GM19035 (cell line): ENCODE results near the gene PPM1N.

Source experiments
- ATAC-seq: cut with Tn5 transposase; IDR thresholded peaks from one replicate; pipeline ENCODE4 v1.9.1; 2021; ENCODE audit not compliant: unreplicated experiment

The PPM1N gene, protein sequence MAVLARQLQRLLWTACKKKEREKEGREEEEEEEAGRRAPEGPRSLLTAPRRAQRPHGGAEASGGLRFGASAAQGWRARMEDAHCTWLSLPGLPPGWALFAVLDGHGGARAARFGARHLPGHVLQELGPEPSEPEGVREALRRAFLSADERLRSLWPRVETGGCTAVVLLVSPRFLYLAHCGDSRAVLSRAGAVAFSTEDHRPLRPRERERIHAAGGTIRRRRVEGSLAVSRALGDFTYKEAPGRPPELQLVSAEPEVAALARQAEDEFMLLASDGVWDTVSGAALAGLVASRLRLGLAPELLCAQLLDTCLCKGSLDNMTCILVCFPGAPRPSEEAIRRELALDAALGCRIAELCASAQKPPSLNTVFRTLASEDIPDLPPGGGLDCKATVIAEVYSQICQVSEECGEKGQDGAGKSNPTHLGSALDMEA

DNA sequence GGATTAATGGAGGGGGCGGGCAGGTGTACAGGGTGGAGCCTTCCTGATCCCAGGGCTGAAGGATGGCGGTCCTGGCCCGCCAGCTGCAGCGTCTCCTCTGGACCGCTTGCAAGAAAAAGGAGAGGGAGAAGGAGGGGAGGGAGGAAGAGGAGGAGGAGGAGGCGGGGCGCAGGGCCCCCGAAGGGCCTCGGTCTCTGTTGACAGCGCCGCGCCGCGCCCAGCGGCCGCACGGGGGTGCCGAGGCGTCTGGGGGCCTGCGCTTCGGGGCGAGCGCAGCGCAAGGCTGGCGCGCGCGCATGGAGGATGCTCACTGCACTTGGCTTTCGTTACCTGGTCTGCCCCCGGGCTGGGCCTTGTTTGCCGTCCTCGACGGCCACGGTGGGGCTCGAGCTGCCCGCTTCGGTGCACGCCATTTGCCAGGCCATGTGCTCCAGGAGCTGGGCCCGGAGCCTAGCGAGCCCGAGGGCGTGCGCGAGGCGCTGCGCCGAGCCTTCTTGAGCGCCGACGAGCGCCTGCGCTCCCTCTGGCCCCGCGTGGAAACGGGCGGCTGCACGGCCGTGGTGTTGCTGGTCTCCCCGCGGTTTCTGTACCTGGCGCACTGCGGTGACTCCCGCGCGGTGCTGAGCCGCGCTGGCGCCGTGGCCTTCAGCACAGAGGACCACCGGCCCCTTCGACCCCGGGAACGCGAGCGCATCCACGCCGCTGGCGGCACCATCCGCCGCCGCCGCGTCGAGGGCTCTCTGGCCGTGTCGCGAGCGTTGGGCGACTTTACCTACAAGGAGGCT lies at the start of gene PPM1N:
Gene PPM1N, plus strand, starts transcription at position 33 of the 785 bp plus-strand sequence. Its CDS starts 30 bp downstream, at position 63.
- ATAC-seq, result no peak

DNA sequence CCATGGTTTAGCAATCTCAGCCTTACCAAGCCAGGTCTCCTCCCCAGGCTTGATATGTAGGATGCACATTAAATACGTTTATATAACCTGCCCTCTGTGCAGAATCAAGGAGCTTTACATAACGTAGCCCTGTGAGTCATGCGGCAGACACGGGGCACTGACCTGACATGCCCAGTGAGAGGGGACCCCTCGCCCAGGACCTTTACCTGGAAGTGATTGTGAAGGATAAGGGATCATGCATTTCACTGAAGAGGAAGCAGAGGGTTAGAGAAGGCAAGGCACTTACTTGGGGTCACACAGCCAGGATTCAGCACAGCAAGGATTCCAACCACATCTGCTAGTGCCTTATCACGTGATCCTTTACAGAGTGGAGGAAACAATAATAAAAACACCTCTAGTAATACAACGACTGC lies 49.4 kb upstream of the PPM1N start:
- ATAC-seq, result no peak

DNA sequence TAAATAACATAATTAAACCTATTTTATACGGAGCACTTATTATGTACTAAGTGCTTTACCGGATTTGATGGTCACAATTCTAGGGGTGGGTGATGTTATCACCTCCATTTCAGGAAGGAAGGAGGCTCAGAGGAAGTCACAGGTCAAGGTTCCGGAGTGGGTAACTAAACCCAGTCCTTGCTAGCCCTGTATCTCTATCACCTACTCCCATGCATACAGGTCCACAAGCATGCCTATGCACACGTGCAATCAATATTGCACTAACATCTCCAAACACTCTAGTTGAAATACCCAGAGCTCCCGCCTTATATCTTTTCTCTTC lies 48.3 kb upstream of the PPM1N start:
- ATAC-seq, result no peak

DNA sequence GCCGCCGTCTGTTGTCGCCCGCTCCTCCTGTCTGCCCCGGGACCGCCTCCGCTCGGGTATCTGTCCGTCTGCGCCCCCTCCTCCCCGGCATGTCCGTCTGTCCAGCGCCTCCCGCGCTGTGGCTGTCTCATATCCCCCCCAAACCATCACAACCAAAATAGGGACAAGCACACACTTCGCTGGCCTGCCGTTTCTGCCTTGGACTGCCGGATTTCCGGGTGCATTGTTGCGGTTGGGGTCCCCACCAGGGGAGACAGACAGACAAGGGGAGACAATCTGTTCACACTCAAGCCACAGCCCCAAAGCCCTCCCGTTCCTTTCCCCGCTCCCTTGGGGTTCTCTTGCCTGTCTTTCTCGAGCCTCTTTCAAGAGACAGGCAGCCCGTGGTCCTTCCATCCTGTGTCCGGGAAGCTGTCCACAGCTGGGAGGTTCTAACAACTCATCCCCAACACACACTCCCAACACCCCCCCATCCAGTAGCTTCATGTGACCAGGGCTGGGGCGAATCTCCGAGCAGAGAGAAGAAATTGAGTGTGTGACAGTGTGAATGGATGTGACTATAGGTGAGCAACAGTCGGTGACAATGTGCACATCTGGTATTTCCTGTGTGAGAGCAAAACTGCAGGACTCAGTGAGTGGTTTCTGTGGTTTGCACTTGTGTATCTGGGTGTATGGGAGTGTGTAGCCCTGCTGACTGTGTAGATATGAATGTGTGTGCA lies 47.0 kb upstream of the PPM1N start:
- peak; percentile 17 for ATAC-seq

DNA sequence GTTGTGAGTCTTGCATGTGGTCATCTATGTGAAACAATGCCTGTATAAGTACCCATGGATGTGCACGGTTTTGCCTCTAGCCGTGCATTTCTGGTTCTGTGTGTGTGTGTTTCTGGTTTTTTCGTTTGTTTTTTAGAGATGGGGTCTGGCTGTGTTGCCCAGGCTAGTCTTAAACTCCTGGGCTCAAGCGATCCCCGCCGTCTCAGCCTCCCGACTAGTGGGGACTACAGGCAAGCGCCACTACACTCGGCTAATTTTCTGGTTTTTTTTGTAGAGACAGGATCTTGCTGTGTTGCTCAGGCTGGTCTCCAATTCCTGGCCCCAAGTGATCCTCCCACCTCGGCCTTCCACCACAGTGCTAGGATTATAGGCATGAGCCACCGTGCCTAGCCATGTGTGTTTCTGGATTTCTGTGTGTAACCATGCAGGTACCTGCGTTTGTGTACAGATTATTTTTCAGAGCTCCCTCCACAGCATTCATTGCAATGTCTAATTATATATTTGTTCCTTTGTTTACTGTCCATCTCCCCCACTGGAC lies 46.3 kb upstream of the PPM1N start:
- no peak for ATAC-seq

DNA sequence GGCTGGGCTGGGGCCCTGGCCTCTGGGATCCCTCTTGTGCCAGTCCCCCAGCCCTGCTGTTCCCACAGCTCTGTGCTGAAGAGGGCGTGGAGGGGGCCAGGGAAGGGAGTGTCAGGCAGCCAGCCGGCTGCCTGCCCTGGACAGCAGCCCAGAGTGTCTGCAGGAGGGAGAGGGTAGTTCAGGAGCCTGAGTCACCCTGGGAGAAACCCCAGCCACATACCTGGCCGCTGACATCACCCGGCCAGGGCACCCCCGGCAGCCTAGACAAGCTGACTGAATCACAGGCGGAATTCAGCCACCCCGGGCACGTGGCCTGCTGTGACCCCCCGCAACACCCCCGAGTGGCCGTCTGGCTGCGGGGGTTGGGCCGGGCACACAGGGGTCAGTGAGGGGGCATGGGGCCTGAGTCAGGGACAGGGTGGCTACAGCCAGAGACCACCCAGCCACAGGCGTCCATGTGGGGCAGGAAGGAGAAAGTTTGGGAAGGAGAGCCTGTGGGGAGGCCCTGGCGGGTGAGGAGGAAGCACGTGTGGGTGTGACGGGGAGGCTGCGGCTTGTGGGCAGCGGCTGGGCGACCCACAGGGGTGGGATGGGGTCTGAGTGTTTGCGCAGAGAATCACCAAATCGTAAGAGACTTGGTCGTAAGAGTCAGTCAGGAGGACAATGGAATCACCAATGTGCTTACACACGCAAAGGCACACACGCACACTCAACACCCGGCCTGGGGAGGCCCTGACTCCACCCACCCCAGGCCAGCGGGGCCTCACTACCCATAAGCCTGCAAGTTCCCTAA lies 42.3 kb upstream of the PPM1N start:
- no peak for ATAC-seq

DNA sequence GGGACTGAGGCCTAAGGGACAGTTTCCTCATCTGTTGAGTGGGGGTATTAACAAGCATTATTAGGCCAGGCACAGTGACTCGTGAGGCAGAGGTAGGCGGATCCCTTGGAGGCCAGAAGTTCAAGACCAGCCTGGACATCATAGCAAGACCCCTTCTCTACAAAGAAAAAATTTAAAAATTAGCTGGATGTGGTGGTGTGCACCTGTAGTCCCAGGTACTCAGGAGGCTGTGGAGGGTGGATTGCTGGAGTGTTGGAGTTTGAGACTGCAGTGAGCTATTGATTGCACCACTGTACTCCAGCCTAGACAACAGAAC lies 41.8 kb upstream of the PPM1N start:
- no peak for ATAC-seq

DNA sequence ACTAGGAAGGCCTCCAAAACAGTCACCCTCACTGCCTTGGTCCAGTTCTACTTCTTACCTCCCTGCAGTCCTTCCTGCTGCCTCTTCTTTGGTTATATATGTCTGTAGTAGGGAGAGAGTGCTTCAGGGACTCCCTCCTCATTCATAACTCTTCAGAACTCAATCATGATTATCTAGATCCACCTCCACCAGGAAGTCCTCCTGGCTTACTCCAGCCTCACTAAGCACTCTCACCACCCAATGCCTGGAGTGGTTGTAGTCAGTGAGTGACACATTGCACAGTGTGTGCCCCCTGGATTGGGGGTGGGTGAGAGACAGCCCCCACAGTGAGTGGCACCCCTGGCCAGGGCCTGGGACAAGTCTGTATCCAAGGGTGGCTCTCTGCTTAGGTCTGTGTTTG lies 40.5 kb upstream of the PPM1N start:
- ATAC-seq, result no peak

DNA sequence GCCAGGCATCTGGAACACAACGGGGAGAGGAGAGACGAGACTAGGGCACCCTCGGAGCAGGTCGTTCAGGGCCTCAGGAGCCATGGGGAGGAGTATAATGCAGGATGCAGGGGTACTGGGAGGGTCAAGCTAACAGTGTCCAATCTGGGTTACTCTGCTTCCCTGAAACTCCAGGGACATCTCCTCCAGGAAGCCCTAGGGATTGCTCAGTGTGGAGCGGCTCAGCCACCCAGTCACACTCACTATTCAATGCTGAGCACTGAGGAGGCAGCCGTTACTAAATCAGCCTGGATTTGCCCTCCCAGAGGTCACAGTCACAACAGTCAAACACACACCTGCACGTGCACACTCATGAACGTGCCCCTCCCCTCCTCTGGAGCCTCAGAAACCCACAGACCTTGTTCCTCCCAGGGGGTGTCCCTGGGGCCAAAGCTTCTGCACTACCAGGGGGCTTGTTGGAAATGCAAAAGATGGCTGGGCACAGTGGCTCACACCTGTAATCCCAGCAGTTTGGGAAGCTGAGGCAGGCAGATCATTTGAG lies 37.4 kb upstream of the PPM1N start:
- ATAC-seq, result no peak

DNA sequence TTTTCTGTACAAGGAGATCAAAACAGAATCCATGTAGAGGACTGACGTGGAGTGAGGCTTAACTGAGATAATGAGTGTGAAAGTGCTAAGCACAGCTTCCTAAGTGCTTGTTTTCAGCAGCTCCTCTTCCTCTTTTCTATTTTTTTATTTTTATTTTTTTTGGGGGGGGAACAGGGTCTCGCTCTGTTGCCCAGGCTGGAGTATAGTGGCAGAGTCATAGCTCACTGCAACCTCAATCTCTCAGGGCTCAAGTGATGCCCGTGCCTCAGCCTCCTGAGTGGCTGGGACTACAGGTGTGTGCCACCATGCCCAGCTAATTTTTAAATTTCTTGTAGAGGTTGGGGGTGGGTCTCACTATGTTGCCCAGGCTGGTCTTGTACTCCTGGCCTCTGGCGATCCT lies 36.1 kb upstream of the PPM1N start:
- no peak for ATAC-seq

DNA sequence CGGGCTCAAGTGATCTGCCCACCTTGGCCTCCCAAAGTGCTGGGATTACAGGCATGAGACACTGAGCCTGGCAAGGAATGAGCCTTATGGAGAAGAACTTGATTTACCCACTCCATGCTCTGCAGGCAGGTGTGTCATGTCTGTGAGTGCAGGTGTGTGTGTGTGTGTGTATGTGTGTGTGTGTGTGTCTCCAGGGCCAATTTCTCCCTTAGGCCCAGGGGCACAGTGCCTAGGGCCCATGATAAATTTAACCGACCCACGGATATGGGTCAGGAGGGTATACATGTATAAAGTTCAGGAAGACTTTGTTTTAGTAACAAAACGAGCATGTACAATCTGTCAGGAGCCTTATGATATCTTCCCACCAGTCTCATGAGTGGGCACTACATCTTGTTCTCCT lies 35.0 kb upstream of the PPM1N start:
- ATAC-seq, result no peak

DNA sequence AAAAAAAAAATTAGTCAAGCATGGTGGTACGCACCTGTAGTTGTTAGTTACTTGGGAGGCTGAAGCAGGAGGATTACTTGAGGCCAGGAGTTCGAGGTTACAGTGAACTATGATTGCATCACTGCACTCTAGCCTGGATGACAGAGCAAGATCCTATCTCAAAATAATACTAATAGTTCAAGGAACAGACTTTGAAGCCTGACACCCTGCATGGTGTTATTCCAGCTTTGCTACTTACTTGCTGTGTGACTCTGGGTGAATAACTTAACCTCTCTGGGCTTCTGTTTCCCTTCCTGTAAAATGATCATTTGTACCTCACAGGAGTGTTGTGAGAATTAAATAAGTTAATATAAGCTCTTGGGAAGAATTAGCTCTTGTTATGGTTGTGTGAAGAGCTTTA lies 34.0 kb upstream of the PPM1N start:
- no peak for ATAC-seq

DNA sequence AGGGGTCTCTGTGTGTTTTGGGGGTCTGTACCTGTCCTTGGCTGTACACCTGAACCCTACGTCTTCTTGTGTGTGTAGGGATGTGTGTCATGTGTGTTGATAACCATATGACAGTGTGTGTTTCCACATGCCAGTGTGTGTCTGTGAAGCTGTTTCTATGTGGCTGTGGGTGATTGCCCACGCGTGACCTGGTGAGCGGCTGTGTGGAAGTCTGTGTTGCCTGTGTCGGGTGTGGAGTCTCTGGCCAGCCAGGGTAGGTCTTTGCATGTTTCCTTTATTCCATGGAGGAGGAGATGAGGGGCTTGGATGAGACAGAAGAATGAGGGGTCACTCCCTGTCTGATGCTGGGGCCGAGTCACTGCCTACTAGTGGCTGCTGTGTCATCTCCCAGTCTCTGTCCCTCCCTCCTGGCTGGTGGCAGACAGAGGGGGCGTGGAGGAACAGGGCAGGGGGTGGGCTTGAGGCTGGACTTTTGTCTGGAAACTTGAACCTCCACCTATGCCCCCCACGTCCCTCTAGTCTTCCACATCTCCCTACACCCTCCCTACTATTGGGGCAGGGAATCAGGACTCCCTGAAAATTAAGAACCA lies 33.3 kb upstream of the PPM1N start:
- ATAC-seq, result no peak

DNA sequence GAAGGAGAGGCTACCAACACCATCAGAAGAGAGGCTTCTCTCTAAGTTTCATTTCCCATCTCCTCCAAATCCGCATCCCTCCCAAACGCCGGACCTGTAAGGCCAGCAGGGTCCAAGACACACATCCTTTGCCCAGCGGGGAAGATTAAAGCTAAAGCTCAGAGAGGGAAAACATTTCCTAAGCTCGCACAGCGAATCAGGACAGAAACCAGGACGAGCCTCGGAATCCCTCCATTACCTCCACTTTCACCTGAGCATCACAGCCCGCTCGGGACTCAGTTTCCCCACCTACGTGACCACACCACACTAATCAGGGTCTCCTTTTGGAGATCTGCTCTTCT lies 31.2 kb upstream of the PPM1N start:
- ATAC-seq, result no peak

DNA sequence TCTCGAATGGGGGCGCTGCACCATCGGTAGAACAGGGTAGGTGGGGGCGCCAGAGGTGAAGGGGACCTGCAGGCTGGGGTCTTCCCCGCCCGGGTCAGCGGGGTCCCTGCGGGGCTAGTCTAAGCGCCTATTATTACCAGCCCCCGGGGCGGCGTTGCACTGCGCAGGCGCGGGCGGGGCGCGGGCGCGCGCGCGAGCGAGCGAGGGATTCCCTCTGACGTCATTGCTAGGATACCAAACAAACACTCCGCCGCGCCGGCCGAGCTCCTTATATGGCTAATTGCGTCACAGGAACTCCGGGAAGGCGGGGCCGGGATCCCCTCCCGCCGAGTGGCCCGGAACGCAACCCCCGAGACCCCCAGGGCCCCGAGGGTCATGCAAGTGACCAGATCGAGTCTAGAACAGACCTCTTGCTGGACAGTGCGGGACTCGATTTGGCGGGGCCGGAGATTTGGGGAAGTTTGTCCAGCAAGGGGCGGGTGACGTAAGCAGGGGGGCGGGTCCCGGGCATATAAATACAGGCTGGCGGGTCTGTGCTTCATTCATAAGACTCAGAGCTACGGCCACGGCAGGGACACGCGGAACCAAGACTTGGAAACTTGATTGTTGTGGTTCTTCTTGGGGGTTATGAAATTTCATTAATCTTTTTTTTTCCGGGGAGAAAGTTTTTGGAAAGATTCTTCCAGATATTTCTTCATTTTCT lies 30.6 kb upstream of the PPM1N start, which contains the start of gene FOSB:
Gene FOSB, plus strand, starts transcription at position 541 of the 703 bp plus-strand sequence. CDS start 591 bp downstream, outside the sequence.
- peak; percentile 52 for ATAC-seq

DNA sequence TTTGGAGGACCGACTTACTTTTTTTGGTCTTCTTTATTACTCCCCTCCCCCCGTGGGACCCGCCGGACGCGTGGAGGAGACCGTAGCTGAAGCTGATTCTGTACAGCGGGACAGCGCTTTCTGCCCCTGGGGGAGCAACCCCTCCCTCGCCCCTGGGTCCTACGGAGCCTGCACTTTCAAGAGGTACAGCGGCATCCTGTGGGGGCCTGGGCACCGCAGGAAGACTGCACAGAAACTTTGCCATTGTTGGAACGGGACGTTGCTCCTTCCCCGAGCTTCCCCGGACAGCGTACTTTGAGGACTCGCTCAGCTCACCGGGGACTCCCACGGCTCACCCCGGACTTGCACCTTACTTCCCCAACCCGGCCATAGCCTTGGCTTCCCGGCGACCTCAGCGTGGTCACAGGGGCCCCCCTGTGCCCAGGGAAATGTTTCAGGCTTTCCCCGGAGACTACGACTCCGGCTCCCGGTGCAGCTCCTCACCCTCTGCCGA lies 30.0 kb upstream of the PPM1N start:
- peak; percentile 4 for ATAC-seq

DNA sequence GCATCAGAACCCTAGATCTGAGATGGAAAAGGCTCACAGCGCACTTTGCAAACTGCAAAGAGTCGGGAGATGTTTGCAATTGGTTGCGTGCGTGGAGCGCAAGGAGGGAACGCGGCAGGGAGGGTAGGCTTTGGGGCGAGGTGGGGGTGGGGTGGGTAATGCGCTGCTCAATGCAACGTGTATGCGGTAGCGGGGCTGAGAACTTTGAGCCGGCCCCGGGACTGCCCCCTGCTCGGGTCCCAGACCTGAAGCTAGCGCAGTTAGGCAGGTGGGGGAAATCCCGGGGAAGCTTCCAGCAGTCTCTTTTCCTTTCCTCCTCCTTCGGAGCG lies 29.5 kb upstream of the PPM1N start:
- ATAC-seq, result peak; percentile 37

DNA sequence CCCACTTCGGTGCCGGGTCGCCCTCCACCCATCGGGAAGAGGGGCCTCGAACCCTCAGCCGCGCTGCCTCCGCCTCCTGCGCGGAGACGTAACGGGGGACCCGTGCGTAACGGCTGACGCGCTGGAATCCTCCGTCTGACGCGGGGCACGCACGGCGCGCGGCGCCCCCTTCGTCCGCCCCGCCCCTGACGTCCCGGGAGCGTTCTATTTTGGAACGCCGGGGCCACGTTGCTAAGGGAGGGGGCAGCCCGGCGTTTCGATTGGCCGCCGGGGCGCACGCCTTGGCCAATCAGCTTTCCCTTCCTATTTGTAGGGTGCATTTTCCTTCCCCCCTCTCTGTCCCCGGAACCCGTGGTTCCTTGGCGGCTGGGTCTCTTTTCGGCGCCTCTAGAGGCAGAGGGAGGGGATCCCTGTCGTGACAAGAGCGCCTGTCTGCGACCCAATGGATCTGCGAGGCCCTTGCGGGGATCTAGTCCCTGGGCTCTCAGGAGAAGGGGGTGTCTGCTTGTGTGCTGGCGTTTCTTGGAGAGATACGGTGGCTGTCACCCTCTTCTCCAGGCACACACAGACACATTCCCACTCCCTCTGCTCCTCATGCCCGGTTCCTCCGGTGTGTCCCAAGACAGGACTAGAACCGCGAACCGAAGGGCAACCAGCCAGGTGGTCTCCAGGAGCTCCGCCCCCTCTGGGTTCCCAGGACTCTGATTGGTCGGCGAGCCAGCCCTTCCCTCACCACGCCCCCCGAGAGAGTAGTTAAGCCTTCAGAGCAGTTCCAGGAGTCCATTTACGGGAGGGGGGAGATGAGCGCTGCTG lies 28.9 kb upstream of the PPM1N start:
- ATAC-seq, result peak; percentile 61
